ENCODE results near the gene COA3. TPM values are rescaled to one million over a fixed set of nuclear protein-coding genes. Genes with fewer than 3 reads are reported as not detected.
A peak's percentile ranks its signal among the peaks of the same experiment; 100 is the strongest.

The COA3 gene
- total and polyA plus RNA-seq, 7 experiments from 2014 or later, result 7.6 to 118 (median 28.1) TPM

GRCh38 chr17:42784811-42785592, 13.5 kb downstream of the COA3 start:
- POLR2A ChIA-PET, result interaction anchor here (0.6 kb wide), 1 partner anchor 51 kb away, joined by 3 read pairs; no protein-coding TSS in a partner anchor
- intact Hi-C loops (cut with micrococcal nuclease), result no loop called here

DNA sequence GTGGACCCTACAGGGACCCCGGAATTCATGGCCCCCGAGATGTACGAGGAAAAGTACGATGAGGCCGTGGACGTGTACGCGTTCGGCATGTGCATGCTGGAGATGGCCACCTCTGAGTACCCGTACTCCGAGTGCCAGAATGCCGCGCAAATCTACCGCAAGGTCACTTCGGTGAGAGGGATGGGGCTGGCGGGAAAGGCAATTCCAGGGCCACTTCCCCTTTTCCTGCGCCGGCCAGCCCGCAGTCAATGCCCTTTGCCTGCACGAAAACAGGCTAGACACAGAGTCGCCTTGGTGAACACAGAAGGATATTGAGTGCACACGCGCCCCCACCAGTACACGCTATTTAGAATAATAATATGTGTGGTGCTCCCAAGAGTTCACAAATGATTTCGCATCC, 14.1 kb downstream of the COA3 start:
- DNase-seq, result no peak
- H3K36me3 Mint-ChIP-seq, result peaks cover under 1 to 15% (median 5%) of the 10 kb centered on the region in 5 donors
- ChIA-PET POLR2A (no interaction called here), CTCF (interaction anchor here (0.5 kb wide), 1 partner anchor 543 kb away, joined by 3 read pairs; no protein-coding TSS in a partner anchor)
- peaks cover 6 to 16% of the 10 kb centered on the region in 2 donors for H3K4me1 ChIP-seq (ENCODE audit: control insufficient read depth in 2 of 2, insufficient read depth in 2 of 2, low read length in 2 of 2)
- no peaks in the 10 kb centered on the region for H3K9me3 ChIP-seq (ENCODE audit: control insufficient read depth in 2 of 3, low read length in 3 of 3)
- peaks cover 60 to 84% (median 75%) of the 10 kb centered on the region in 5 donors for H3K27me3 Mint-ChIP-seq
- H3K4me3 ChIP-seq (ENCODE audit: low read length), result no peak overlapping the region
- no peak overlapping the region for H3K27ac ChIP-seq (ENCODE audit: low read depth, low read length)
- no peak for ATAC-seq
- peaks cover 15 to 39% (median 30%) of the 10 kb centered on the region in 7 donors for H3K4me1 Mint-ChIP-seq
- H3K27me3 ChIP-seq (ENCODE audit: control insufficient read depth in 2 of 2, insufficient read depth in 2 of 2, low read length in 2 of 2), result peaks cover 0 to 28% of the 10 kb centered on the region in 2 donors
- peak overlapping the region in 9 of 10 donors; percentile 17 to 78 (median 53) for H3K4me3 Mint-ChIP-seq
- no peak overlapping the region for H3K27ac Mint-ChIP-seq
- intact Hi-C loops (cut with micrococcal nuclease), result no loop called here
- peaks cover 0 to 8% (median 0%) of the 10 kb centered on the region in 3 experiments for H3K36me3 ChIP-seq (ENCODE audit: control insufficient read depth in 2 of 3, insufficient read depth in 3 of 3, low read length in 3 of 3)
- peaks cover 0 to 5% (median 0%) of the 10 kb centered on the region in 11 donors for H3K9me3 Mint-ChIP-seq

More at GRCh38 chr17:42784811-42785592, 13.5 kb downstream of the COA3 start:
- Histone ChIP-seq H3K4me3 (ENCODE audit: low read length) (no peak overlapping the region), H3K4me1 (ENCODE audit: control insufficient read depth in 2 of 2, insufficient read depth in 2 of 2, low read length in 2 of 2) (peaks cover 6 to 16% of the 10 kb centered on the region in 2 donors), H3K36me3 (ENCODE audit: control insufficient read depth in 2 of 3, insufficient read depth in 3 of 3, low read length in 3 of 3) (peaks cover 0 to 2% (median 0%) of the 10 kb centered on the region in 3 experiments), H3K27ac (ENCODE audit: low read depth, low read length) (no peak overlapping the region), H3K27me3 (ENCODE audit: control insufficient read depth in 2 of 2, insufficient read depth in 2 of 2, low read length in 2 of 2) (peaks cover 0 to 28% of the 10 kb centered on the region in 2 donors), H3K9me3 (ENCODE audit: control insufficient read depth in 2 of 3, low read length in 3 of 3) (no peaks in the 10 kb centered on the region)
- Mint-ChIP-seq H3K27me3 (peaks cover 60 to 81% (median 73%) of the 10 kb centered on the region in 5 donors), H3K9me3 (peaks cover 0 to 5% (median 0%) of the 10 kb centered on the region in 11 donors), H3K4me1 (peaks cover 11 to 35% (median 26%) of the 10 kb centered on the region in 7 donors), H3K27ac (peak overlapping the region in 1 of 9 donors; percentile 26), H3K4me3 (peak overlapping the region; percentile 12 to 78 (median 52)), H3K36me3 (peaks cover 0 to 11% (median 0%) of the 10 kb centered on the region in 5 donors)
- no peak for ATAC-seq
- DNase-seq, result no peak
- CTCF ChIA-PET, result interaction anchor here (0.5 kb wide), 1 partner anchor 544 kb away, joined by 3 read pairs; no protein-coding TSS in a partner anchor

- peaks cover 5 to 20% (median 11%) of the 10 kb centered on the region in 5 donors for H3K36me3 Mint-ChIP-seq
- no peaks in the 10 kb centered on the region for H3K9me3 ChIP-seq (ENCODE audit: control insufficient read depth in 2 of 3, low read length in 3 of 3)
- intact Hi-C loops (cut with micrococcal nuclease), result no loop called here
- H3K27ac ChIP-seq (ENCODE audit: low read depth, low read length), result no peak overlapping the region
- H3K27me3 ChIP-seq (ENCODE audit: control insufficient read depth in 2 of 2, insufficient read depth in 2 of 2, low read length in 2 of 2), result peaks cover 0 to 28% of the 10 kb centered on the region in 2 donors
- peaks cover 16 to 43% (median 31%) of the 10 kb centered on the region in 7 donors for H3K4me1 Mint-ChIP-seq
- POLR2A ChIA-PET, result no interaction called here
- peaks cover 0 to 15% (median 3%) of the 10 kb centered on the region in 3 experiments for H3K36me3 ChIP-seq (ENCODE audit: control insufficient read depth in 2 of 3, insufficient read depth in 3 of 3, low read length in 3 of 3)
- H3K9me3 Mint-ChIP-seq, result peaks cover 0 to 5% (median 0%) of the 10 kb centered on the region in 11 donors
- peaks cover 60 to 83% (median 69%) of the 10 kb centered on the region in 5 donors for H3K27me3 Mint-ChIP-seq
- H3K27ac Mint-ChIP-seq, result no peak overlapping the region
- no peak for ATAC-seq
- CTCF ChIA-PET, result no interaction called here
- peak overlapping the region in 2 of 10 donors; percentile 29 to 53 for H3K4me3 Mint-ChIP-seq
- peaks cover 6 to 16% of the 10 kb centered on the region in 2 donors for H3K4me1 ChIP-seq (ENCODE audit: control insufficient read depth in 2 of 2, insufficient read depth in 2 of 2, low read length in 2 of 2)
- no peak overlapping the region for H3K4me3 ChIP-seq (ENCODE audit: low read length)
- DNase-seq, result no peak
These were observed 14.7 kb downstream of the COA3 start for GRCh38 chr17:42783791-42784138.

GRCh38 chr17:42783062-42783790, 15.3 kb downstream of the COA3 start:
- Histone ChIP-seq H3K4me1 (ENCODE audit: control insufficient read depth in 2 of 2, insufficient read depth in 2 of 2, low read length in 2 of 2) (peaks cover 6 to 16% of the 10 kb centered on the region in 2 donors), H3K4me3 (ENCODE audit: low read length) (no peak overlapping the region), H3K27ac (ENCODE audit: low read depth, low read length) (no peak overlapping the region), H3K9me3 (ENCODE audit: control insufficient read depth in 2 of 3, low read length in 3 of 3) (no peaks in the 10 kb centered on the region), H3K27me3 (ENCODE audit: control insufficient read depth in 2 of 2, insufficient read depth in 2 of 2, low read length in 2 of 2) (peaks cover 0 to 28% of the 10 kb centered on the region in 2 donors), H3K36me3 (ENCODE audit: control insufficient read depth in 2 of 3, insufficient read depth in 3 of 3, low read length in 3 of 3) (peaks cover 0 to 20% (median 3%) of the 10 kb centered on the region in 3 experiments)
- ATAC-seq (no peak), DNase-seq (no peak)
- Mint-ChIP-seq H3K27me3 (peaks cover 59 to 78% (median 67%) of the 10 kb centered on the region in 5 donors), H3K9me3 (peaks cover 0 to 5% (median 0%) of the 10 kb centered on the region in 11 donors), H3K36me3 (peaks cover 5 to 20% (median 13%) of the 10 kb centered on the region in 5 donors), H3K4me3 (peak overlapping the region in 1 of 10 donors; percentile 53), H3K27ac (no peak overlapping the region), H3K4me1 (peaks cover 16 to 43% (median 31%) of the 10 kb centered on the region in 7 donors)
- intact Hi-C loops (cut with micrococcal nuclease), result no loop called here
- ChIA-PET CTCF (no interaction called here), POLR2A (no interaction called here)

DNA sequence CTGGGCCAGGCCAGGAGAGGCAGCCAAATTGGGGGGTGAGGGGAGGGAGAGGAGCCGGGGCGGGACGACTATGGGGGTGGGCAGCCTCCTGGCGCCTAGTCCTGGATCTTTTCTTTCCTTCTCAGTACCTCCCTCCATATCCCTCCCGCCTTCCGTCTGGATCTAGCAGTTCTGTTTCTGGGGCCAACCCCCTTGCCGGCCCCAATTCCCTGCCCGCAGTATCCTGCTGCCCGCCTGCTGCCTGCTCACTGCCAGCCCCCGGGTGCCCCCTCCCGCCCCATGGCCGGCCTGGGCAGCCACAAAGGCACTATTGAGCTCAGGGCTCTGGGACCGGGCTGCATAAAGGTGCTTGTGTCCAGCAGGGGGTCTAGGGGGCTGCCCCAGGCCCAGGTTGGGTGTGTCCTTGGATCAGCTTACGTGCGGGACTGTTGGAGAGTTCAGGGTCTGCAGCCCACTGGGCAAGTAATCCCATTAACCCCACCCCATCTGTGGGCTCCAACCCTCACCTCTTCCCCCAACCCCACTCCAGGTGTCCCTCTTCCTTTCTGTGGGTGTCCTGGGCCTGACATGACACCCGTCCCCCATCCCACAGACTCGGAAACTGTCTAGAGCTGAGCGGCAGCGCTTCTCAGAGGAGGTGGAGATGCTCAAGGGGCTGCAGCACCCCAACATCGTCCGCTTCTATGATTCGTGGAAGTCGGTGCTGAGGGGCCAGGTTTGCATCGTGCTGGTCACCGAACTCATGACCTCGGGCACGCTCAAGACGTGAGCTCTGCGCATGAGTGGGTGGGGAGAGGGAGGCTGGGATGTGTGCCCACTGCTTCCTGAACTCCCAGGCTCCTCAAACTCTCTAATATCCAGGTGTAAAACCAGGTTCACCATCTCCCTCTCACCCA, 16.1 kb downstream of the COA3 start:
- Mint-ChIP-seq H3K9me3 (peaks cover 0 to 5% (median 0%) of the 10 kb centered on the region in 11 donors), H3K4me1 (peaks cover 16 to 43% (median 31%) of the 10 kb centered on the region in 7 donors), H3K27me3 (peaks cover 52 to 70% (median 59%) of the 10 kb centered on the region in 5 donors), H3K27ac (no peak overlapping the region), H3K4me3 (peak overlapping the region in 1 of 10 donors; percentile 53), H3K36me3 (peaks cover 10 to 25% (median 16%) of the 10 kb centered on the region in 5 donors)
- peaks cover 0 to 28% of the 10 kb centered on the region in 2 donors for H3K27me3 ChIP-seq (ENCODE audit: control insufficient read depth in 2 of 2, insufficient read depth in 2 of 2, low read length in 2 of 2)
- H3K4me1 ChIP-seq (ENCODE audit: control insufficient read depth in 2 of 2, insufficient read depth in 2 of 2, low read length in 2 of 2), result peaks cover 6 to 16% of the 10 kb centered on the region in 2 donors
- no peak overlapping the region for H3K4me3 ChIP-seq (ENCODE audit: low read length)
- ATAC-seq (no peak), DNase-seq (no peak)
- H3K27ac ChIP-seq (ENCODE audit: low read depth, low read length), result no peak overlapping the region
- peaks cover 0 to 28% (median 3%) of the 10 kb centered on the region in 3 experiments for H3K36me3 ChIP-seq (ENCODE audit: control insufficient read depth in 2 of 3, insufficient read depth in 3 of 3, low read length in 3 of 3)
- CTCF ChIA-PET, result no interaction called here
- H3K9me3 ChIP-seq (ENCODE audit: control insufficient read depth in 2 of 3, low read length in 3 of 3), result no peaks in the 10 kb centered on the region
- intact Hi-C loops (cut with micrococcal nuclease), result no loop called here
- POLR2A ChIA-PET, result no interaction called here
